Prostate gland (tissue), 2 donors: ENCODE results near the gene SLC25A4. TPM values are rescaled to one million over a fixed set of nuclear protein-coding genes. Genes with fewer than 3 reads are reported as not detected.

Experiments used
- DNase-seq: peaks from one replicate; pipeline ENCODE4 v3.0.0-alpha.2; 2019; ENCODE audit warnings: low spot score
- H3K27ac ChIP-seq, 2 donors: fragments of 200-600 bp; sonication (generic); 2 replicates each; pipeline ENCODE4 v1.5.1; 2017 to 2019
- H3K27me3 ChIP-seq: fragments of 200-600 bp; sonication (generic); replicated peaks from 2 replicates; pipeline ENCODE4 v1.5.1; 2019; ENCODE audit not compliant: insufficient read depth
- H3K36me3 ChIP-seq, 2 donors: fragments of 200-600 bp; sonication (generic); 1 replicate in 1 of 2; 2 replicates in 1 of 2; pipeline versions ENCODE4 v1.5.1 to v1.8.1; 2017 to 2019
- H3K4me1 ChIP-seq: fragments of 200-600 bp; sonication (generic); replicated peaks from 2 replicates; pipeline ENCODE4 v1.5.1; 2019
- H3K4me3 ChIP-seq, 2 donors: fragments of 200-600 bp; sonication (generic); 2 replicates each; pipeline ENCODE4 v1.5.1; 2017 to 2019
- H3K9me3 ChIP-seq: fragments of 200-600 bp; sonication (generic); 2 replicates; pipeline ENCODE4 v1.5.1; 2017
- CTCF ChIP-seq, 4 experiments: fragments of 200-600 bp in 2 of 4; fragments of 450-650 bp in 2 of 4; sonication (generic) in 2 of 4; IDR thresholded peaks; 1 replicate in 3 of 4; 2 replicates in 1 of 4; pipeline ENCODE4 v1.5.1; 2016 to 2019; ENCODE audit warnings: antibody characterized with exemption in 4 of 4, mild to moderate bottlenecking in 2 of 4, moderate library complexity in 2 of 4
- POLR2A ChIP-seq: fragments of 450-650 bp; IDR thresholded peaks from one replicate; pipeline ENCODE4 v1.6.1; 2016; ENCODE audit warnings: antibody characterized with exemption, mild to moderate bottlenecking
- POLR2AphosphoS5 ChIP-seq: sonication (generic); formaldehyde crosslinking; IDR thresholded peaks from one replicate; pipeline ENCODE4 v1.6.1; 2017; ENCODE audit warnings: antibody characterized with exemption
- WGBS: methylation state at CpG from one replicate; pipeline ENCODE4 v1.1.5; 2018; 5-methylcytosine and 5-hydroxymethylcytosine counted together
- intact Hi-C: fragments of 100-400 bp; cut with DNase I; formaldehyde crosslinking; loops from one replicate; pipeline ENCODE4 v1.14.2; 2022
- total RNA-seq, 2 donors: library from RNA; depleted of rRNA; stranded (reverse); fragments of >200 nt; gene quantifications; one replicate each; pipeline ENCODE4 v1.1.0, GENCODE V29; 2016

The SLC25A4 gene
- total RNA-seq, 2 donors from 2014 or later: 46.0 to 105 TPM

GRCh38 chr4:185137233-185137925 is 5.7 kb upstream of the SLC25A4 start:
- TF ChIP-seq POLR2A (no peak), POLR2AphosphoS5 (no peak), CTCF (IDR thresholded peaks at IDR 0.05) (no peak)
- intact Hi-C loops: no loop called here
- no peak for DNase-seq
- Histone ChIP-seq H3K27ac (no peak overlapping the region), H3K9me3 (no peaks in the 10 kb centered on the region), H3K27me3 (no peaks in the 10 kb centered on the region), H3K4me1 (no peaks in the 10 kb centered on the region), H3K36me3 (no peaks in the 10 kb centered on the region), H3K4me3 (no peak overlapping the region)
- WGBS: 84% methylated on average over 24 of the region's 24 CpGs

- Histone ChIP-seq H3K27me3 (no peaks in the 10 kb centered on the region), H3K4me3 (no peak overlapping the region), H3K4me1 (no peaks in the 10 kb centered on the region), H3K36me3 (no peaks in the 10 kb centered on the region), H3K9me3 (no peaks in the 10 kb centered on the region), H3K27ac (no peak overlapping the region)
- intact Hi-C loops: no loop called here
- TF ChIP-seq POLR2AphosphoS5 (no peak), CTCF (IDR thresholded peaks at IDR 0.05) (no peak), POLR2A (no peak)
- 83% methylated on average over 10 of the region's 10 CpGs for WGBS
- DNase-seq: no peak
Measured at GRCh38 chr4:185138161-185138560, 4.9 kb upstream of the SLC25A4 start.

- 69% methylated on average over 6 of the region's 6 CpGs for WGBS
- H3K36me3 ChIP-seq: no peaks in the 10 kb centered on the region
- no peak for DNase-seq
- no peak for TF ChIP-seq POLR2AphosphoS5
- TF ChIP-seq POLR2A: no peak
- no peak for TF ChIP-seq CTCF (IDR thresholded peaks at IDR 0.05)
- H3K27me3 ChIP-seq: no peaks in the 10 kb centered on the region
- intact Hi-C loops: loop anchor here (5.0 kb wide), 2 partner anchors 43 to 258 kb away; partner anchors contain the start of genes ANKRD37 and LRP2BP
- H3K4me1 ChIP-seq: no peaks in the 10 kb centered on the region
- no peak overlapping the region for H3K4me3 ChIP-seq
- no peak overlapping the region for H3K27ac ChIP-seq
- no peaks in the 10 kb centered on the region for H3K9me3 ChIP-seq
Measured at GRCh38 chr4:185139736-185140135, 3.3 kb upstream of the SLC25A4 start.

- Histone ChIP-seq H3K27me3 (no peaks in the 10 kb centered on the region), H3K4me1 (no peaks in the 10 kb centered on the region), H3K9me3 (no peaks in the 10 kb centered on the region), H3K4me3 (no peak overlapping the region), H3K36me3 (no peaks in the 10 kb centered on the region), H3K27ac (no peak overlapping the region)
- TF ChIP-seq POLR2A (no peak), POLR2AphosphoS5 (no peak), CTCF (IDR thresholded peaks at IDR 0.05) (no peak)
- intact Hi-C loops: loop anchor here (5.0 kb wide), 2 partner anchors 41 to 256 kb away; partner anchors contain the start of genes ANKRD37 and LRP2BP
- no peak for DNase-seq
- 91% methylated on average over 6 of the region's 6 CpGs for WGBS
Measured at GRCh38 chr4:185141777-185142176, 1.3 kb upstream of the SLC25A4 start.

GRCh38 chr4:185142564-185142911 is 528 bp upstream of the SLC25A4 start:
- Histone ChIP-seq H3K9me3 (no peaks in the 10 kb centered on the region), H3K4me3 (peak overlapping the region; percentile 68 to 85), H3K27ac (peak overlapping the region; percentile 81 to 83), H3K27me3 (no peaks in the 10 kb centered on the region), H3K36me3 (no peaks in the 10 kb centered on the region), H3K4me1 (no peaks in the 10 kb centered on the region)
- WGBS: 9% methylated on average over 11 of the region's 11 CpGs
- intact Hi-C loops: loop anchor here (5.0 kb wide), 2 partner anchors 40 to 255 kb away; partner anchors contain the start of genes ANKRD37 and LRP2BP
- no peak for TF ChIP-seq CTCF (IDR thresholded peaks at IDR 0.05)
- no peak for TF ChIP-seq POLR2A
- no peak for TF ChIP-seq POLR2AphosphoS5
- peak; percentile 20 for DNase-seq
